OCI-M2 (cell line): ENCODE data around the gene STK32C.

Source experiments
- DNase-seq: peaks from one replicate; lab custom pipeline; 2025; ENCODE audit not compliant: unreplicated experiment; lab: John Stamatoyannopoulos, UW

The STK32C gene

GRCh38 chr10:132174237-132174636 lies 133.5 kb downstream of the STK32C start:
- no peak for DNase-seq

- no peak for DNase-seq
These were observed 134.6 kb downstream of the STK32C start for GRCh38 chr10:132173185-132173584.

GRCh38 chr10:132172091-132173066 lies 135.4 kb downstream of the STK32C start:
- no peak for DNase-seq

GRCh38 chr10:132170561-132171361 lies 137.0 kb downstream of the STK32C start:
- DNase-seq: no peak

GRCh38 chr10:132169766-132170560 lies 137.8 kb downstream of the STK32C start:
- DNase-seq: no peak

- no peak for DNase-seq
These were observed 138.6 kb downstream of the STK32C start for GRCh38 chr10:132169031-132169765.

- DNase-seq: no peak
These were observed 139.1 kb downstream of the STK32C start for GRCh38 chr10:132168571-132169030.

GRCh38 chr10:132167976-132168375 lies 139.8 kb downstream of the STK32C start:
- no peak for DNase-seq

- no peak for DNase-seq
These were observed 140.6 kb downstream of the STK32C start for GRCh38 chr10:132167041-132167674.

- DNase-seq: no peak
These were observed 141.4 kb downstream of the STK32C start for GRCh38 chr10:132166216-132166950.

GRCh38 chr10:132165416-132165980 lies 142.3 kb downstream of the STK32C start:
- no peak for DNase-seq

- no peak for DNase-seq
These were observed 142.9 kb downstream of the STK32C start for GRCh38 chr10:132164761-132165278.

- no peak for DNase-seq
These were observed 143.8 kb downstream of the STK32C start for GRCh38 chr10:132163826-132164515.

GRCh38 chr10:132163278-132163765 lies 144.4 kb downstream of the STK32C start:
- DNase-seq: no peak

- DNase-seq: no peak
These were observed 145.0 kb downstream of the STK32C start for GRCh38 chr10:132162590-132163277.

GRCh38 chr10:132162021-132162531 lies 145.7 kb downstream of the STK32C start:
- no peak for DNase-seq
